Measurements from ENCODE around the gene MALAT1.

DNA sequence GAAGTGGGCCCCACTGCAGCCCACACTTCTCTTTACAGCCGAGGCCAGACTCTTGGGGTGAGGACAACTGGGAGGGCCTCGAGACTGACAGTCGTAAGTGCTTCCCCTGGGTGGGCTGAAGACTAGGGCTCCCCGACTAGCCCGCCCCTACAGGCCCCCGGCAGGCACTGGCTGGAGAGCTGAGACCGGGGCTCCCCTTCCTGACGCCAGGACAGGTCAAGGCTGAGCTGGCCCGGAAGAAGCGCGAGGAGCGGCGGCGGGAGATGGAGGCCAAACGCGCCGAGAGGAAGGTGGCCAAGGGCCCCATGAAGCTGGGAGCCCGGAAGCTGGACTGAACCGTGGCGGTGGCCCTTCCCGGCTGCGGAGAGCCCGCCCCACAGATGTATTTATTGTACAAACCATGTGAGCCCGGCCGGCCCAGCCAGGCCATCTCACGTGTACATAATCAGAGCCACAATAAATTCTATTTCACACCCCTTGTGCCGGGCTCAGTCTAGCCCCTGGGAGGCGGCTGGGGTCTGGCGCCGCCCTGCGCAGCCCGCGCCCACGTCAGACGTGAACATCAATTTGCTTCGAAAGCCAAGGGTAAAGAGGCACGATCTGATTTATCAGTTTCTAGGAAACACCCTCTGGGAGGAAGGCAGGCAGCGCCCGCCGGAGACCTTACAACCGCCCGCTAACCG, 39.5 kb downstream of the MALAT1 start:
- TF ChIP-seq CTCF (conservative IDR thresholded peaks at IDR 0.05 in 1 of 2, IDR thresholded peaks at IDR 0.05 in 1 of 2; ENCODE audit: extremely low read depth in 1 of 2, insufficient read depth in 1 of 2, low read depth in 1 of 2, low read length in 2 of 2), result no peak
- TF ChIP-seq EZH2 (IDR thresholded peaks at IDR 0.05; ENCODE audit: borderline replicate concordance, low read length), result no peak

Measured in mammary epithelial cell (primary cell).